PC-3 (cell line): ENCODE measurements around the gene FAU. TPM values are rescaled to one million over a fixed set of nuclear protein-coding genes. Genes with fewer than 3 reads are reported as not detected.

Source experiments
- ATAC-seq: fragments of 200-7000 bp; cut with Tn5 transposase; 2 replicates; pipeline ENCODE4 v1.9.1; 2020; ENCODE audit warnings: mild to moderate bottlenecking, moderate library complexity
- BruUV-seq: library from RNA; stranded (reverse); fragments of 400-500 nt; replicated peaks from 2 replicates; lab custom pipeline; 2021; lab: Mats Ljungman, UMichigan
- CTCF ChIA-PET: fragments of 300-600 bp; sonication (Branson Sonifier 250); formaldehyde crosslinking; loops from one replicate; lab custom pipeline; 2022; ENCODE audit warnings: antibody characterized with exemption; lab: Charles Lee
- POLR2A ChIA-PET: fragments of 300-600 bp; sonication (Branson Sonifier 250); formaldehyde crosslinking; loops from one replicate; lab custom pipeline; 2022; ENCODE audit warnings: antibody characterized with exemption; ENCODE audit not compliant: unreplicated experiment; lab: Charles Lee
- DNase-seq: peaks from one replicate; pipeline ENCODE4 v3.0.0-alpha.2; 2015
- H2AFZ ChIP-seq: fragments of 300-600 bp; sonication (generic); 2 replicates; pipeline ENCODE4 v1.6.0; 2016; ENCODE audit warnings: antibody characterized with exemption, low read length
- H3F3A ChIP-seq: fragments of 300-600 bp; sonication (generic); one replicate; pipeline ENCODE4 v1.6.0; 2017; ENCODE audit warnings: antibody characterized with exemption, low read length, control low read depth, mild to moderate bottlenecking; ENCODE audit not compliant: unreplicated experiment
- H3K27ac ChIP-seq: fragments of 300-600 bp; sonication (generic); 2 replicates; pipeline ENCODE4 v1.5.1; 2016; ENCODE audit warnings: mild to moderate bottlenecking, low read length
- H3K27me3 ChIP-seq: fragments of 300-600 bp; sonication (generic); 2 replicates; pipeline ENCODE4 v1.6.1; 2016; ENCODE audit warnings: low read length, mixed read lengths
- H3K36me3 ChIP-seq: fragments of 300-600 bp; sonication (generic); 2 replicates; pipeline ENCODE4 v1.6.1; 2016; ENCODE audit warnings: low read depth, mixed run types, low read length, mixed read lengths
- H3K4me1 ChIP-seq: fragments of 300-600 bp; sonication (generic); 2 replicates; pipeline ENCODE4 v1.5.1; 2016; ENCODE audit warnings: low read length; ENCODE audit not compliant: insufficient read depth
- H3K4me2 ChIP-seq: fragments of 300-600 bp; sonication (generic); 2 replicates; pipeline ENCODE4 v1.6.0; 2016; ENCODE audit warnings: low read length
- H3K4me3 ChIP-seq: fragments of 300-600 bp; sonication (generic); 2 replicates; pipeline ENCODE4 v1.5.1; 2016; ENCODE audit warnings: mild to moderate bottlenecking, low read length, mixed read lengths
- H3K79me2 ChIP-seq: fragments of 300-600 bp; sonication (generic); 2 replicates; pipeline ENCODE4 v1.6.1; 2017; ENCODE audit warnings: low read length, mixed read lengths
- H3K9ac ChIP-seq: fragments of 300-600 bp; sonication (generic); 2 replicates; pipeline ENCODE4 v1.6.0; 2016; ENCODE audit warnings: mild to moderate bottlenecking, low read length
- H3K9me2 ChIP-seq: fragments of 300-600 bp; sonication (generic); replicated peaks from 2 replicates; pipeline ENCODE4 v1.6.1; 2016; ENCODE audit warnings: mixed run types, low read length, mixed read lengths
- H3K9me3 ChIP-seq: fragments of 300-600 bp; sonication (generic); 2 replicates; pipeline ENCODE4 v1.6.1; 2016; ENCODE audit warnings: low read length, mixed read lengths
- H4K20me1 ChIP-seq: fragments of 300-600 bp; sonication (generic); 2 replicates; pipeline ENCODE4 v1.6.1; 2016; ENCODE audit warnings: low read length, mixed read lengths
- CTCF ChIP-seq: fragments of 300-600 bp; sonication (generic); conservative IDR thresholded peaks from 2 replicates; pipeline ENCODE4 v1.5.1; 2017; ENCODE audit warnings: antibody characterized with exemption, low read depth, mild to moderate bottlenecking, low read length
- EZH2 ChIP-seq: fragments of 300-600 bp; sonication (generic); IDR thresholded peaks from one replicate; pipeline ENCODE4 v1.6.1; 2017; ENCODE audit warnings: antibody characterized with exemption, mild to moderate bottlenecking, low read length; ENCODE audit not compliant: unreplicated experiment
- EZH2phosphoT487 ChIP-seq: fragments of 300-600 bp; sonication (generic); IDR thresholded peaks from 2 replicates; pipeline ENCODE4 v1.6.1; 2018; ENCODE audit warnings: mild to moderate bottlenecking, antibody characterized with exemption, low read length, borderline replicate concordance
- intact Hi-C: fragments of 100-400 bp; cut with micrococcal nuclease; formaldehyde crosslinking; loops from 2 replicates; pipeline ENCODE4 v1.9.0; 2023
- total RNA-seq: library from RNA; depleted of rRNA; stranded (reverse); fragments of >200 nt; gene quantifications from 2 replicates; pipeline ENCODE4 v1.2.3, GENCODE V29; 2014

Gene FAU
- total RNA-seq, 1 experiment from 2014 or later = 1,157 TPM

GRCh38 chr11:65134952-65135632 is 13.2 kb upstream of the FAU start:
- peak; percentile 91 for ATAC-seq
- BruUV-seq = TSS peak; percentile 84
- POLR2A ChIA-PET = interaction anchor here (0.6 to 1.8 kb wide), 8 partner anchors 9 to 64 kb away, joined by 3 to 24 read pairs (median 4); partner anchors contain the start of genes CAPN1, FAU and MRPL49

GRCh38 chr11:65134240-65134951 is 12.5 kb upstream of the FAU start, which contains the start of gene SYVN1:
Gene SYVN1 (minus strand): TSS chr11:65134519. CDS start chr11:65133601, 918 bp downstream.
- Histone ChIP-seq H3K9me3 (no peaks in the 10 kb centered on the region), H3K79me2 (peaks cover 35% of the 10 kb centered on the region), H3K9ac (peak within 1 kb of the TSS; percentile 98), H3K4me2 (peak within 1 kb of the TSS; percentile 96), H4K20me1 (no peaks in the 10 kb centered on the region; the same call in 1 of the 2 replicates), H3K4me1 (peaks cover 16% of the 10 kb centered on the region), H3K27me3 (no peaks in the 10 kb centered on the region), H3F3A (no peaks in the 10 kb centered on the region), H3K36me3 (peaks cover 26% of the 10 kb centered on the region; the same call in 1 of the 2 replicates), H3K4me3 (peak within 1 kb of the TSS; percentile 90), H3K9me2 (no peaks in the 10 kb centered on the region), H2AFZ (peak within 1 kb of the TSS; percentile 87), H3K27ac (peak within 1 kb of the TSS; percentile 95)
- ChIA-PET POLR2A (interaction anchor here (0.6 to 1.8 kb wide), 4 partner anchors 9 to 48 kb away, joined by 3 to 24 read pairs (median 10); partner anchors contain the start of genes CAPN1, FAU and MRPL49), CTCF (interaction anchor here (0.6 to 1.1 kb wide), 2 partner anchors 47 to 120 kb away, joined by 3 to 4 read pairs; partner anchors contain the start of gene CAPN1)
- intact Hi-C loops = no loop called here
- DNase-seq (peak; percentile 89), ATAC-seq (peak; percentile 70)
- TF ChIP-seq EZH2phosphoT487 (no peak), EZH2 (no peak), CTCF (no peak)
- BruUV-seq = no TSS peak

More at GRCh38 chr11:65134952-65135632, 13.2 kb upstream of the FAU start:
- H4K20me1 ChIP-seq = no peaks in the 10 kb centered on the region; the same call in 1 of the 2 replicates
- peak; percentile 99 for DNase-seq
- H3K4me3 ChIP-seq = peak overlapping the region; percentile 90
- intact Hi-C loops = loop anchor here (1.0 kb wide), 2 partner anchors 13 to 47 kb away; partner anchors contain the start of genes FAU and MRPL49
- H3K36me3 ChIP-seq = peaks cover 22% of the 10 kb centered on the region; the same call in 1 of the 2 replicates
- no peaks in the 10 kb centered on the region for H3K9me3 ChIP-seq
- peaks cover 16% of the 10 kb centered on the region for H3K4me1 ChIP-seq
- TF ChIP-seq EZH2phosphoT487 (no peak), CTCF (no peak), EZH2 (no peak)
- no peaks in the 10 kb centered on the region for H3K9me2 ChIP-seq
- H3K4me2 ChIP-seq = peak overlapping the region; percentile 96
- H3F3A ChIP-seq = no peaks in the 10 kb centered on the region
- peaks cover 35% of the 10 kb centered on the region for H3K79me2 ChIP-seq
- H3K27me3 ChIP-seq = 0 out of 2 replicates have a peak, but pooled peaks cover 2% of the 10 kb centered on the region
- peak overlapping the region; percentile 98 for H3K9ac ChIP-seq
- CTCF ChIA-PET = interaction anchor here (0.6 to 1.1 kb wide), 3 partner anchors 46 to 793 kb away, joined by 3 to 4 read pairs (median 4); partner anchors contain the start of gene CAPN1
- peak overlapping the region; percentile 95 for H3K27ac ChIP-seq
- peak overlapping the region; percentile 87 for H2AFZ ChIP-seq
